HG03439 (cell line): ENCODE data around the gene VCL.
"Not testable (repeated sequence)": the region's sequence is repeated elsewhere in the genome, so short reads cannot be mapped to it uniquely, and the experiment has no call there.

Experiments used
- ATAC-seq: cut with Tn5 transposase; IDR thresholded peaks from one replicate; pipeline ENCODE4 v1.9.1; 2021; ENCODE audit warnings: mild to moderate bottlenecking, moderate library complexity; ENCODE audit not compliant: unreplicated experiment

VCL gene

GRCh38 chr10:74035303-74035702 lies 37.4 kb downstream of the VCL start:
- ATAC-seq, result no peak

DNA sequence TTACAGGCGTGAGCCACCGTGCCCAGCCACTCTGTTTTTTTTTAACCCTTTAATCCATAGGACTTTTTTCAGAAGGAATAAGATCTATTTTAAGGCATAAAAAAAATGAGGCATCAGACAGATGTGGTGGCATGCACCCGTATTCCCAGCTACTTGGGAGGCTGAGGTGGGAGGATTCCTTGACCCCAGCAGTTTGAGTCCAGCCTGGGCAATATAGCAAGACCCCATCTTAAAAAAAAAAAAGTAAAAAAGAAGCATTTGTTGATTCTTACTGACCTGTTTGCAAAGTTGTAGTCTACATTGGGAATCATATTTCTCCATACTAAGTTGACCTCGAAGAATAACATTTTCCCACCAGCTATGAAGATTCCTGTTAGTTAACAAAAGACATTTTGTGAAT lies 38.6 kb downstream of the VCL start:
- no peak for ATAC-seq

- no peak for ATAC-seq
Measured at GRCh38 chr10:74039561-74040145, 41.7 kb downstream of the VCL start.

DNA sequence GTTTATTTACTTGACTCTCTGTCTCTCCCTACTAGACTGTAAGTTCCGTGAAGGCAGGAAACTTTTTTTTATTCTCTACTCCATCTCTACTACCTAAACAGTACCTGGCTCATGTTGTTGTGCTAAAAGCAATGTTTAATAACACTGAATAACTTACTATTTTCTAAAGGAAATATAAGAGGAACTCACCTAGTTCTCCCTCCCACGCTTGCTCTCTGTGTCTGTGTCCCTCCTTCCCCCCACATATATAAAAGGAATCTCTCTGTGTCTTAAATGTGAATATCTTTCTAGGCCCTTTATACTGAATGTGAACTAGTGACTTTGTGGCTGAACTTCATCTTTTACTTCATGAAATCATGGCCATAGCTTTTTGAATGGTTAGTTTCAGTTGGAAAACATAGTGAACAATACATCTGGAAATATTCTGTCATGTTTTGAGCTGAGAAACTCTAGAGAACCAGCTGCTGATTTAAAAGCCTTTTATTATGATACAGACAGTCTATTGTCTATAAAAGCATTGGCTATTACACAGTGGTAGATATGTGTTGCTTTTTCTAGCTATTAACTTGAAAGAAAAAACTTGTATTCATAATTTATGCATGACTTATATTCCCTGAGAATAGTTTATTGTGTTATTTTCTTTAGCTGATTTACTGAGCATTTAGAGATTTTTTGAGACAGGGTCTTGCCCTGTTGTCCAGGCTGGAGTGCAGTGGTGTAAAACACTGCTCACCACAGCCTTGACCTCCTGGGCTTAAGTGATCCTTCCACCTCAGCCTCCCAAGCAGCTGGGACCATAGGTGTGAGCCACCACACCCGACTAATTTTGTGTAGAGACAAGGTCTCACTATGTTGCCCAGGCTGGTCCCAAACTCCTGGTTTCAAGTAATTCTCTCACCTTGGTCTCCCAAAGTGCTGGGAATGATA lies 42.5 kb downstream of the VCL start:
- no peak for ATAC-seq

DNA sequence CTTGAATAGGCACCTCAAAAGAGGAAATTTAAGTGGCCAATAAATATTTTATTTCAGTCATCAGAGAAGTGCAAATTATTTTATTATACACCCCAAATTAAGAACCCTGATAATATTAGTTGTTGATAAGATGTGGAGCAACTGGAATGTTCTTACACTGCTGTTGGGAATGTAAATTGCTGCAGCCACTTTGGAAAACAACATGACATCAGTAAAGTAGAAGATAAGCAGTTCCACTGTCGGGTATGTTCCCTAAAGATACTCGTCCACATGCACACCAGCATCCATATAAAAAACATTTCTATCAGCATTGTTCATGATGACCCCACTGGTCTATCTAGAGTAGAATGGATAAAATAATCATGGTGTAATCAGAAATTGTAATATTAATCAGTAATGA lies 46.5 kb downstream of the VCL start:
- ATAC-seq, result no peak

- ATAC-seq, result no peak
Measured at GRCh38 chr10:74047304-74047703, 49.4 kb downstream of the VCL start.

GRCh38 chr10:74047871-74048270 lies 50.0 kb downstream of the VCL start:
- no peak for ATAC-seq

GRCh38 chr10:74048433-74048832 lies 50.5 kb downstream of the VCL start:
- no peak for ATAC-seq

GRCh38 chr10:74049955-74050354 lies 52.0 kb downstream of the VCL start:
- ATAC-seq, result no peak

GRCh38 chr10:74050653-74051052 lies 52.7 kb downstream of the VCL start:
- no peak for ATAC-seq

GRCh38 chr10:74051736-74052342 lies 53.9 kb downstream of the VCL start:
- no peak for ATAC-seq

DNA sequence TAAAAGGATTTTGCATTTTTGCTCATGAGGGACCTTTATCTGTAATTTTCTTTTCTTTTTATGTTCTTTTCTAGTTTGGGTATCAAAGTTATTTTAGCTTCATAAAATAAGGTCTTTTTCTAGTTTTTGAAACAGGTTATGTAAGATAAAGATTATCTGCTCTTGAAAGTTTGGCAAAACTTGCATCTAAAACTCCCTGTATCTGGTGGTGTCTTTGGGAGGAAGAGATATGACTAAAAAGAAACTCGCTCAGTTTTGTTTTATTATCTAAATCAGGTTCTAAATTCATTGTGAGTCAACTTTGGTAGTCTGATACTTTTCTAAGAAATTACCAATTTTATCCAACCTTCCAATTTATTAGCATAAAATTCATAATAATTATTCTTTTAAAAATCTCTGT lies 55.1 kb downstream of the VCL start:
- no peak for ATAC-seq

- ATAC-seq, result no peak
Measured at GRCh38 chr10:74055383-74056049, 57.6 kb downstream of the VCL start.

- no peak for ATAC-seq
Measured at GRCh38 chr10:74056050-74056818, 58.3 kb downstream of the VCL start.

DNA sequence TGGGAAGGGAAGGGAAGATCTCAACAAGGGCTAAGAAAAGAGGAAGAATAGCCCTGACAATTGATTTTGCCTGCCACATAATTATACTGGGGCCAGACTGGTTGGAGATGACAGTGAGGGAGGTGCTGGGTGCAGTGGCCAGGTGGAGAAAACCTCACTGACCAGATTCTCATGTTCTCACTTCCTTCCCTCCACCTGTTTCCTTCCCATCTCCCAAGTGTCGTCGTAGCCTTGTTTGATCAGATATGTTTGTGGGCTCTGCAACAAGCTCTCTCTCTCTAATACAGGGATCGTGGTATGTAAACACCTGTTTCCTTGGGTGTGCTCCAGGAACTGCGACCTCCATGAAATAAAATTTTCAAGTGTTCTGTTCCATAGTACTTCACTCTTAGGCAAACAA lies 60.2 kb downstream of the VCL start:
- ATAC-seq, result no peak

DNA sequence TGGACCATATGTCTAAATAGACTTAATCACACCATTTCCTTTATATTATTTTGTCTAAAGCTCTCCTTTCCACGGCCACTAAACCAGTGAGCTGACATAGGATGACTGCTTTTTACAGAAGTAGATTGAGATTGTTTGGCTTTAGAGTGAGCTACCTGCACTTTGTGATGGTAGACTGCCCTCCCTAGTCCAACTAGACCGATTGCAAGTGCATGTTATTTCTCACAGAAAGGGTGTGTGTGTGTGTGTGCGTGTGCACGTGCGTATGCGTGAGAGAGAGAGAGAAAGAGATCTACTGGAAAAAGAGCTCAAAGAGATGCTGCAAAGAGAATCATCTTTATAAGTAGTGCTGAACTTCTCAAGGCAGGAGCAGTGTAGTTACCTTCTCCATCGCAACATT lies 60.7 kb downstream of the VCL start:
- ATAC-seq, result no peak

DNA sequence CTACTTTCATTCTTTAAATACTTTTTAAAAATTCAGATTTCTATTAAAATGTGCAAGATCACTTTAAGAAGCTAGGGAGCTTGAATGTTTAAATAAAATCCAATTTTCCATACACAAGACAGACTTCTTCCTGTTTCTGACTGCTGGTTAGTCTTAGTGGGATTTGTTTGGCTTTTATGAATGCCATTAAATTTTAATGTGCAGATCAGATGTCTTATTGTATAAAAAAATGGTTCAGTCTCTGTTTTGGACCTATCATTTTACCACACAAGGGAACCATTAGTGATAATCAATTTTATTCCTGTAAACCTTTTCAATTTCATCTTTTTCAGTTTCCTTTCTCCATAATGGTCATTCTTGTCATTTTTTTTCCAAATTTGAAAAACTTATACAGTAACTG lies 63.2 kb downstream of the VCL start:
- ATAC-seq, result no peak

DNA sequence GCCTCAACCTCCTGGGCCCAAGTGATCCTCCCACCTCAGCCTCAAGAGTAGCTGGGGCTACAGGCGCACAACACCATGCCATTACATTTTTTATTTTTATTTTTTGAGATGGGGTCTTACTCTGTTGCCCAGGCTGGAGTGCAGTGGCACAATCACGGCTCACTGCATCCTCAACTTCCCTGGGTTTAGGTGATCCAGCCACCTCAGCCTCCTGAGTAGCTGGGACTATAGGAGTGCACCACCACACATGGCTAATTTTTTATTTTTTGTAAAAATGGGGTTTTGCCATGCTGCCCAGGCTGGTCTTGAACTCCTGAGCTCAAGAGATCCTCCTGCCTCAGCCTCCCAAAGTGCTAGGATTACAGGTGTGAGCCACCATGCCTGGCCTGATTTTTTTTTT lies 64.1 kb downstream of the VCL start:
- ATAC-seq, result not testable (repeated sequence)

DNA sequence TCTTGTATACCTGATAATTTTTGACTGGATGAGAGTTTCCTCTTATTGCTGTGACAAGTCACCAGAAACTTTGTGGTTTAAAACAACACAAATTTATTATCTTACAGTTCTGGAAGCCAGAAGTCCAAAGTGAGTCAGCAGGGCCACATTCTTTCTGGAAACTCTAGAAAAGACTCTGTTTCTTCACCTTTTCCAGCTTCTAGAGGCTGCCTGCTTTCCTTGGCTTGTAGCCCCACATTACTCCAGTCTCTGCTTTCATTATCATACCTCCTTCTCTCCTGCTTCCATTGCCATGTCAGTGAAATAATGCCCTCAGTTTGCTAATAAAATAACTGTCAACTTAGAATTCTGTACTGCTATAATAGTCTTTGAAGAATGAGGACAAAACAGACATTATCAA lies 65.3 kb downstream of the VCL start:
- ATAC-seq, result no peak

- no peak for ATAC-seq
Measured at GRCh38 chr10:74067373-74068352, 69.7 kb downstream of the VCL start.
